ENCODE results near the gene STX2. TPM values are rescaled to one million over a fixed set of nuclear protein-coding genes. Genes with fewer than 3 reads are reported as not detected.

The STX2 gene
- total RNA-seq, 2 experiments from 2014 or later = 18.3 to 20.0 TPM

- intact Hi-C loops (cut with micrococcal nuclease; ENCODE audit: unreplicated experiment) = loop anchor here (1.0 to 10.0 kb wide), 4 partner anchors 8 to 1186 kb away; no protein-coding TSS in a partner anchor
- Histone ChIP-seq H3K9me3 (ENCODE audit: low read length) (no peaks in the 10 kb centered on the region), H3K4me3 (ENCODE audit: low read depth, low read length, poor library complexity, severe bottlenecking) (peak overlapping the region; percentile 61), H3K79me2 (ENCODE audit: insufficient read depth, low read depth, low read length) (peaks cover 34% of the 10 kb centered on the region), H3K27ac (ENCODE audit: low read depth, low read length, poor library complexity, severe bottlenecking) (peak overlapping the region; percentile 96), H3K36me3 (ENCODE audit: insufficient read depth, low read length) (peaks cover 40% of the 10 kb centered on the region), H3K9me2 (ENCODE audit: insufficient read depth, low read length) (no peaks in the 10 kb centered on the region), H4K20me1 (ENCODE audit: insufficient read depth, low read length) (peaks cover 19% of the 10 kb centered on the region), H3K4me1 (ENCODE audit: insufficient read depth, low read length, poor library complexity, severe bottlenecking) (peaks cover 71% of the 10 kb centered on the region), H2AFZ (ENCODE audit: low read length) (no peak overlapping the region; the same call in 1 of the 2 replicates), H3K4me2 (ENCODE audit: low read length) (peak overlapping the region; percentile 95)
- POLR2A ChIA-PET = no interaction called here
- no peak for TF ChIP-seq EZH2phosphoT487 (IDR thresholded peaks at IDR 0.05; ENCODE audit: borderline replicate concordance, low read depth, low read length)
- TF ChIP-seq CTCF (conservative IDR thresholded peaks at IDR 0.05; ENCODE audit: low read length) = no peak
- peak; percentile 93 for DNase-seq (ENCODE audit: low spot score)
- no TSS peak for BruUV-seq (replicated peaks)
- CTCF ChIA-PET (ENCODE audit: unreplicated experiment) = no interaction called here
Observed at GRCh38 chr12:130879212-130879686, 40.2 kb upstream of the STX2 start.

GRCh38 chr12:130878193-130879185, 39.4 kb upstream of the STX2 start:
- ChIA-PET POLR2A (no interaction called here), CTCF (ENCODE audit: unreplicated experiment) (no interaction called here)
- H2AFZ ChIP-seq (ENCODE audit: low read length) = no peak overlapping the region
- H4K20me1 ChIP-seq (ENCODE audit: insufficient read depth, low read length) = peaks cover 25% of the 10 kb centered on the region
- TF ChIP-seq CTCF (conservative IDR thresholded peaks at IDR 0.05; ENCODE audit: low read length) = no peak
- no peak for TF ChIP-seq EZH2phosphoT487 (IDR thresholded peaks at IDR 0.05; ENCODE audit: borderline replicate concordance, low read depth, low read length)
- DNase-seq (ENCODE audit: low spot score) = peak; percentile 45
- no TSS peak for BruUV-seq (replicated peaks)
- H3K27ac ChIP-seq (ENCODE audit: low read depth, low read length, poor library complexity, severe bottlenecking) = peak overlapping the region; percentile 96
- H3K36me3 ChIP-seq (ENCODE audit: insufficient read depth, low read length) = peaks cover 48% of the 10 kb centered on the region
- peak overlapping the region; percentile 95 for H3K4me2 ChIP-seq (ENCODE audit: low read length)
- intact Hi-C loops (cut with micrococcal nuclease; ENCODE audit: unreplicated experiment) = loop anchor here (1.0 to 10.0 kb wide), 4 partner anchors 7 to 1186 kb away; no protein-coding TSS in a partner anchor
- peak overlapping the region; percentile 61 for H3K4me3 ChIP-seq (ENCODE audit: low read depth, low read length, poor library complexity, severe bottlenecking)
- peaks cover 79% of the 10 kb centered on the region for H3K4me1 ChIP-seq (ENCODE audit: insufficient read depth, low read length, poor library complexity, severe bottlenecking)
- no peaks in the 10 kb centered on the region for H3K9me2 ChIP-seq (ENCODE audit: insufficient read depth, low read length)
- peaks cover 42% of the 10 kb centered on the region for H3K79me2 ChIP-seq (ENCODE audit: insufficient read depth, low read depth, low read length)
- H3K9me3 ChIP-seq (ENCODE audit: low read length) = no peaks in the 10 kb centered on the region

Data from OCI-LY7 (cell line).